IMR-90 (cell line): ENCODE data around the gene SHISAL1. TPM values are rescaled to one million over a fixed set of nuclear protein-coding genes. Genes with fewer than 3 reads are reported as not detected.

Experiments
- ATAC-seq: fragments of 200-7000 bp; cut with Tn5 transposase; 2 replicates; pipeline ENCODE4 v1.9.1; 2020; ENCODE audit warnings: low read depth, mild to moderate bottlenecking, moderate library complexity
- BruUV-seq: library from RNA; stranded (reverse); fragments of 400-500 nt; replicated peaks from 2 replicates; lab custom pipeline; 2021; lab: Mats Ljungman, UMichigan
- CTCF ChIA-PET: fragments of 300-600 bp; formaldehyde crosslinking; extraction: SDS; loops from one replicate; lab custom pipeline; 2021; ENCODE audit warnings: antibody characterized with exemption; lab: Yijun Ruan, JAX
- POLR2A ChIA-PET: fragments of 300-600 bp; sonication (Branson Sonifier 250); formaldehyde crosslinking; loops from one replicate; lab custom pipeline; 2022; ENCODE audit warnings: antibody characterized with exemption; ENCODE audit not compliant: unreplicated experiment; lab: Charles Lee
- DNase-seq: peaks from one replicate; pipeline ENCODE4 v3.0.0; 2013
- H2AFZ ChIP-seq: replicated peaks from 2 replicates; pipeline ENCODE3; 2013; ENCODE audit warnings: low read length, mild to moderate bottlenecking; ENCODE audit not compliant: poor library complexity
- H2AK5ac ChIP-seq: 2 replicates; pipeline ENCODE4 v1.6.1; 2013; ENCODE audit warnings: low read depth, low read length, inconsistent platforms
- H2AK9ac ChIP-seq: replicated peaks from 2 replicates; pipeline ENCODE3; 2013; ENCODE audit warnings: mild to moderate bottlenecking, low read depth, low read length, moderate library complexity; ENCODE audit not compliant: poor library complexity
- H2BK120ac ChIP-seq: 2 replicates; pipeline ENCODE4 v1.6.1; 2013; ENCODE audit warnings: low read depth, low read length, inconsistent platforms
- H2BK15ac ChIP-seq: 3 replicates; pipeline ENCODE4 v1.6.1; 2013; ENCODE audit warnings: low read depth, low read length, inconsistent platforms
- H2BK20ac ChIP-seq: 2 replicates; pipeline ENCODE4 v1.6.1; 2013; ENCODE audit warnings: low read depth, mild to moderate bottlenecking, inconsistent platforms, low read length, moderate library complexity
- H2BK5ac ChIP-seq: 2 replicates; pipeline ENCODE4 v1.6.1; 2013; ENCODE audit warnings: mild to moderate bottlenecking, low read depth, low read length, inconsistent platforms; ENCODE audit not compliant: poor library complexity, severe bottlenecking
- H3K14ac ChIP-seq: replicated peaks from 2 replicates; pipeline ENCODE4 v1.6.1; 2013; ENCODE audit warnings: low read depth, low read length, inconsistent platforms
- H3K18ac ChIP-seq: 2 replicates; pipeline ENCODE4 v1.6.1; 2013; ENCODE audit warnings: low read depth, low read length, control low read depth
- H3K23ac ChIP-seq: 2 replicates; pipeline ENCODE4 v1.6.1; 2013; ENCODE audit warnings: low read depth, low read length, inconsistent platforms
- H3K27ac ChIP-seq: 2 replicates; pipeline ENCODE4 v1.5.1; 2013; ENCODE audit warnings: mild to moderate bottlenecking, control low read depth, low read length; ENCODE audit not compliant: insufficient read depth
- H3K27me3 ChIP-seq: 2 replicates; pipeline ENCODE4 v1.6.1; 2013; ENCODE audit warnings: low read length; ENCODE audit not compliant: control insufficient read depth, insufficient read depth
- H3K36me3 ChIP-seq: 2 replicates; pipeline ENCODE4 v1.6.1; 2013; ENCODE audit warnings: low read length, mixed read lengths; ENCODE audit not compliant: control insufficient read depth, insufficient read depth
- H3K4ac ChIP-seq: 2 replicates; pipeline ENCODE4 v1.6.1; 2013; ENCODE audit warnings: low read depth, low read length, inconsistent platforms
- H3K4me1 ChIP-seq: 2 replicates; pipeline ENCODE4 v1.6.1; 2013; ENCODE audit warnings: low read length, mixed read lengths; ENCODE audit not compliant: control insufficient read depth, insufficient read depth
- H3K4me2 ChIP-seq: 2 replicates; pipeline ENCODE4 v1.6.1; 2013; ENCODE audit warnings: low read depth, mild to moderate bottlenecking, control low read depth, low read length, moderate library complexity
- H3K4me3 ChIP-seq: 2 replicates; pipeline ENCODE4 v1.5.1; 2013; ENCODE audit warnings: low read depth, mild to moderate bottlenecking, control low read depth, low read length, moderate library complexity; ENCODE audit not compliant: insufficient read depth
- H3K56ac ChIP-seq: 2 replicates; pipeline ENCODE4 v1.6.1; 2013; ENCODE audit warnings: low read length, inconsistent platforms; ENCODE audit not compliant: insufficient read depth; ENCODE audit errors: extremely low read depth
- H3K79me1 ChIP-seq, 2 experiments: 2 replicates each; pipeline ENCODE4 v1.6.1; 2013; ENCODE audit warnings: low read length in 2 of 2, inconsistent platforms in 1 of 2, low read depth in 1 of 2
- H3K9ac ChIP-seq: 2 replicates; pipeline ENCODE4 v1.6.1; 2013; ENCODE audit warnings: low read depth, low read length, control low read depth
- H3K9me1 ChIP-seq: 2 replicates; pipeline ENCODE4 v1.6.1; 2013; ENCODE audit warnings: low read length, inconsistent platforms; ENCODE audit not compliant: insufficient read depth
- H3K9me3 ChIP-seq: 2 replicates; pipeline ENCODE4 v1.6.1; 2013; ENCODE audit warnings: low read length; ENCODE audit not compliant: control insufficient read depth, insufficient read depth
- H4K20me1 ChIP-seq: 2 replicates; pipeline ENCODE4 v1.6.1; 2013; ENCODE audit warnings: low read length, inconsistent platforms; ENCODE audit not compliant: insufficient read depth
- H4K5ac ChIP-seq: 2 replicates; pipeline ENCODE4 v1.6.1; 2013; ENCODE audit warnings: mild to moderate bottlenecking, low read depth, low read length, control low read depth
- H4K8ac ChIP-seq, 2 experiments: 2 replicates each; pipeline ENCODE4 v1.6.1; 2013; ENCODE audit warnings: low read depth in 2 of 2, low read length in 2 of 2, control low read depth in 1 of 2, inconsistent platforms in 1 of 2
- H4K91ac ChIP-seq: 2 replicates; pipeline ENCODE4 v1.6.1; 2013; ENCODE audit warnings: low read depth, low read length, inconsistent platforms; ENCODE audit not compliant: insufficient read depth
- CEBPB ChIP-seq: IDR thresholded peaks from 2 replicates; pipeline ENCODE4 v1.6.1; 2012; ENCODE audit warnings: low read depth, low read length, improper control_type of control experiment
- CTCF ChIP-seq: conservative IDR thresholded peaks from 2 replicates; pipeline ENCODE4 v1.5.1; 2012; ENCODE audit warnings: mild to moderate bottlenecking, low read depth, low read length, improper control_type of control experiment
- MAZ ChIP-seq: IDR thresholded peaks from 2 replicates; pipeline ENCODE4 v1.6.1; 2012; ENCODE audit warnings: low read depth, mild to moderate bottlenecking, low read length, improper control_type of control experiment, moderate library complexity, borderline replicate concordance
- POLR2A ChIP-seq: IDR thresholded peaks from 2 replicates; pipeline ENCODE4 v1.6.1; 2012; ENCODE audit warnings: mild to moderate bottlenecking, low read depth, low read length
- RAD21 ChIP-seq: IDR thresholded peaks from 2 replicates; pipeline ENCODE4 v1.6.1; 2012; ENCODE audit warnings: low read length, improper control_type of control experiment
- USF2 ChIP-seq: fragments of 150-350 bp; IDR thresholded peaks from 2 replicates; pipeline ENCODE4 v1.6.1; 2017; ENCODE audit warnings: mild to moderate bottlenecking, antibody characterized with exemption, low read length, low read depth
- WGBS, 2 experiments: methylation state at CpG; one replicate each; pipeline versions ENCODE4 v1.1.5 to v1.1.7; 2013; ENCODE audit warnings: missing lambda C conversion rate in 2 of 2; ENCODE audit not compliant: insufficient read length in 1 of 2; ENCODE audit errors: extremely low coverage in 2 of 2; 5-methylcytosine and 5-hydroxymethylcytosine counted together
- dilution Hi-C: fragments of 300-500 bp; cut with HindIII; formaldehyde crosslinking; loops from one replicate; pipeline ENCODE4 v1.14.3; 2018; ENCODE audit warnings: low sequenced_read_pairs; ENCODE audit not compliant: unreplicated experiment
- in situ Hi-C: fragments of 300-500 bp; cut with MboI; formaldehyde crosslinking; loops from 3 replicates; pipeline ENCODE4 v1.14.3; 2019; ENCODE audit warnings: low sequenced_read_pairs, inconsistent platforms, mixed read lengths
- intact Hi-C: fragments of 100-400 bp; cut with micrococcal nuclease; formaldehyde crosslinking; loops from 2 replicates; pipeline ENCODE4 v1.10.0; 2022
- polyA plus RNA-seq, 3 experiments: library from polyadenylated mRNA; depleted of rRNA; stranded (reverse); fragments of >200 nt; gene quantifications; 2 replicates each; pipeline ENCODE4 v1.2.3, GENCODE V29; 2012; ENCODE audit warnings: low replicate concordance in 1 of 3
- total RNA-seq: library from RNA; depleted of rRNA; stranded (reverse); fragments of >200 nt; gene quantifications from 2 replicates; pipeline ENCODE4 v1.2.3, GENCODE V29; 2012
- TF ChIP-seq, protein P1 (sequence below): fragments of 150-350 bp; IDR thresholded peaks from 2 replicates; pipeline ENCODE4 v1.6.1; 2016; ENCODE audit warnings: low read depth, mild to moderate bottlenecking, low read length, moderate library complexity, borderline replicate concordance

SHISAL1 gene
- total and polyA plus RNA-seq, 2 of the 4 experiments (the other 2 are of a cell fraction), result 1.0 to 1.4 TPM

DNA sequence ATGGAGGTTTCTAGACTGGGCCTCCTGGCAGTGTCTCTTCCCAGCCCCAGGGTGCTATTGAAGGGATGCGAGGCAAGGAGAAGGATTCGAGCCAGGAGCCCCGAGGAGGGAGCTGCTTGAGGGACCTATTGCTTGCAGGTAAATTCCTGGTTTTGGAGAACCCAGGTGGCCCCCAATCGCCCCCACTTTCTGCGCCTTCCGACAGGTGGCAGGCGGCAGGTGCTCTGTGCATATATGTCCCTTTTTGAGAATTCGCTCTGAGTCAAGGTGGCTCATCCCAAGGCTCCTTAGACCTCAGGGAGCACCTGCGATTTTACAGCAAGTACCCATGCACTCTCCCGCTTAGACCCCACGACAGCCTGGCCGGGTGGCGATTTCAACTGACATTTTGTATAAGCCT is 40.3 kb upstream of the SHISAL1 start:
- Histone ChIP-seq H2BK5ac (no peak overlapping the region), H3K9me1 (no peaks in the 10 kb centered on the region), H4K91ac (no peak overlapping the region; the same call in 1 of the 2 replicates), H4K5ac (no peak overlapping the region), H3K27ac (no peak overlapping the region), H4K8ac (no peak overlapping the region), H2BK20ac (no peak overlapping the region), H3K9ac (no peak overlapping the region), H2AFZ (no peak overlapping the region), H3K18ac (no peak overlapping the region), H3K9me3 (no peaks in the 10 kb centered on the region), H2AK9ac (no peak overlapping the region), H3K36me3 (no peaks in the 10 kb centered on the region), H4K20me1 (no peaks in the 10 kb centered on the region), H3K4me2 (no peak overlapping the region), H2AK5ac (0 out of 2 replicates have a peak overlapping the region, but pooled peaks have one; percentile 33), H2BK15ac (no peak overlapping the region), H3K4me3 (no peak overlapping the region), H3K23ac (no peak overlapping the region), H3K14ac (no peak overlapping the region), H2BK120ac (no peak overlapping the region), H3K4ac (peak overlapping the region; percentile 4; the same call in 1 of the 2 replicates), H3K56ac (no peak overlapping the region), H3K4me1 (peaks cover 18% of the 10 kb centered on the region), H3K79me1 (no peaks in the 10 kb centered on the region), H3K27me3 (peaks cover 2% of the 10 kb centered on the region; the same call in 1 of the 2 replicates)
- ChIA-PET CTCF (no interaction called here), POLR2A (no interaction called here)
- in situ Hi-C loops (no loop called here), intact Hi-C loops (loop anchor here (5.0 kb wide), 1 partner anchor 269 kb away; no protein-coding TSS in a partner anchor), dilution Hi-C loops (no loop called here)
- BruUV-seq, result no TSS peak
- ATAC-seq (no peak), DNase-seq (no peak)
- 97% methylated on average over 10 of the region's 13 CpGs; no CpG with 5 or more reads in 1 of the 2 experiments for WGBS, 2 experiments
- TF ChIP-seq CEBPB, result no peak
- no peak for TF ChIP-seq CTCF
- TF ChIP-seq USF2, result no peak
- TF ChIP-seq, protein P1, sequence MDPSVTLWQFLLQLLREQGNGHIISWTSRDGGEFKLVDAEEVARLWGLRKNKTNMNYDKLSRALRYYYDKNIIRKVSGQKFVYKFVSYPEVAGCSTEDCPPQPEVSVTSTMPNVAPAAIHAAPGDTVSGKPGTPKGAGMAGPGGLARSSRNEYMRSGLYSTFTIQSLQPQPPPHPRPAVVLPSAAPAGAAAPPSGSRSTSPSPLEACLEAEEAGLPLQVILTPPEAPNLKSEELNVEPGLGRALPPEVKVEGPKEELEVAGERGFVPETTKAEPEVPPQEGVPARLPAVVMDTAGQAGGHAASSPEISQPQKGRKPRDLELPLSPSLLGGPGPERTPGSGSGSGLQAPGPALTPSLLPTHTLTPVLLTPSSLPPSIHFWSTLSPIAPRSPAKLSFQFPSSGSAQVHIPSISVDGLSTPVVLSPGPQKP, result no peak
- no peak for TF ChIP-seq RAD21
- no peak for TF ChIP-seq POLR2A
- TF ChIP-seq MAZ, result no peak
